DND-41 (cell line): ENCODE data around the gene CDK5.

Source experiments
- CTCF ChIP-seq: IDR thresholded peaks from 2 replicates; pipeline ENCODE4 v1.5.1; 2012; ENCODE audit warnings: borderline replicate concordance, low read length, moderate library complexity, mild to moderate bottlenecking; ENCODE audit not compliant: poor library complexity, severe bottlenecking; ENCODE audit errors: extremely low read depth
- EZH2 ChIP-seq: IDR thresholded peaks from 3 replicates; pipeline ENCODE4 v1.6.1; 2012; ENCODE audit warnings: borderline replicate concordance, low read depth, mild to moderate bottlenecking, moderate library complexity, low read length, inconsistent platforms; ENCODE audit not compliant: severe bottlenecking

DNA sequence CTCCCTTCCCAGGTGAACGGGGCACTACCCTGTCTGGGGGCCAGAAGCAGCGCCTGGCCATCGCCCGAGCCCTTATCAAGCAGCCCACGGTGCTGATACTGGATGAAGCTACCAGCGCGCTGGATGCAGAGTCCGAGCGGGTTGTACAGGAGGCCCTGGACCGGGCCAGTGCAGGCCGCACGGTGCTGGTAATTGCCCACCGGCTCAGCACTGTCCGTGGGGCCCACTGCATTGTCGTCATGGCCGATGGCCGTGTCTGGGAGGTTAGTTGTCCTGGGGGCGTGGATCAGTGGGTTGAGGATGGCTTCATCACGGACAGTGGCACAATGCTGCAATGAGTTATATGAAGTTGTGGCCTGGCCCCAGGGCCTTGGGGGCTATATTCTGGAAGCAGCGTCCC, 13.7 kb downstream of the CDK5 start:
- TF ChIP-seq EZH2 (no peak), CTCF (no peak)
